DOHH2 (cell line): Measurements from ENCODE around the gene ARL6IP4.

Source experiments
- EZH2phosphoT487 ChIP-seq: fragments of 200-600 bp; sonication (generic); IDR thresholded peaks from 2 replicates; pipeline ENCODE4 v1.6.1; 2017; ENCODE audit warnings: borderline replicate concordance, mild to moderate bottlenecking, antibody characterized with exemption, low read length, moderate library complexity, mixed read lengths
- TF ChIP-seq, protein P1 (sequence below): fragments of 200-600 bp; sonication (generic); IDR thresholded peaks from one replicate; pipeline ENCODE4 v1.5.1; 2014; ENCODE audit warnings: antibody characterized with exemption, mild to moderate bottlenecking, low read depth, low read length; ENCODE audit not compliant: poor library complexity, severe bottlenecking

GRCh38 chr12:122961531-122962329 lies 18.8 kb upstream of the ARL6IP4 start:
- TF ChIP-seq, protein P1, sequence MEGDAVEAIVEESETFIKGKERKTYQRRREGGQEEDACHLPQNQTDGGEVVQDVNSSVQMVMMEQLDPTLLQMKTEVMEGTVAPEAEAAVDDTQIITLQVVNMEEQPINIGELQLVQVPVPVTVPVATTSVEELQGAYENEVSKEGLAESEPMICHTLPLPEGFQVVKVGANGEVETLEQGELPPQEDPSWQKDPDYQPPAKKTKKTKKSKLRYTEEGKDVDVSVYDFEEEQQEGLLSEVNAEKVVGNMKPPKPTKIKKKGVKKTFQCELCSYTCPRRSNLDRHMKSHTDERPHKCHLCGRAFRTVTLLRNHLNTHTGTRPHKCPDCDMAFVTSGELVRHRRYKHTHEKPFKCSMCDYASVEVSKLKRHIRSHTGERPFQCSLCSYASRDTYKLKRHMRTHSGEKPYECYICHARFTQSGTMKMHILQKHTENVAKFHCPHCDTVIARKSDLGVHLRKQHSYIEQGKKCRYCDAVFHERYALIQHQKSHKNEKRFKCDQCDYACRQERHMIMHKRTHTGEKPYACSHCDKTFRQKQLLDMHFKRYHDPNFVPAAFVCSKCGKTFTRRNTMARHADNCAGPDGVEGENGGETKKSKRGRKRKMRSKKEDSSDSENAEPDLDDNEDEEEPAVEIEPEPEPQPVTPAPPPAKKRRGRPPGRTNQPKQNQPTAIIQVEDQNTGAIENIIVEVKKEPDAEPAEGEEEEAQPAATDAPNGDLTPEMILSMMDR = no peak
- no peak for TF ChIP-seq EZH2phosphoT487
